A673 (cell line): ENCODE data around the gene SLC38A8.

Experiments used
- EZH2 ChIP-seq: fragments of 200-600 bp; sonication (generic); IDR thresholded peaks from 2 replicates; pipeline ENCODE4 v1.6.1; 2017; ENCODE audit warnings: borderline replicate concordance, low read depth, mild to moderate bottlenecking, mixed read lengths, antibody characterized with exemption, low read length; ENCODE audit not compliant: poor library complexity, severe bottlenecking
- TF ChIP-seq, protein P1 (sequence below): fragments of 300-800, 200-600 bp; sonication (generic); conservative IDR thresholded peaks from 2 replicates; pipeline ENCODE4 v1.5.1; 2017; ENCODE audit warnings: low read depth, mild to moderate bottlenecking, antibody characterized with exemption, low read length, moderate library complexity, mixed read lengths

DNA sequence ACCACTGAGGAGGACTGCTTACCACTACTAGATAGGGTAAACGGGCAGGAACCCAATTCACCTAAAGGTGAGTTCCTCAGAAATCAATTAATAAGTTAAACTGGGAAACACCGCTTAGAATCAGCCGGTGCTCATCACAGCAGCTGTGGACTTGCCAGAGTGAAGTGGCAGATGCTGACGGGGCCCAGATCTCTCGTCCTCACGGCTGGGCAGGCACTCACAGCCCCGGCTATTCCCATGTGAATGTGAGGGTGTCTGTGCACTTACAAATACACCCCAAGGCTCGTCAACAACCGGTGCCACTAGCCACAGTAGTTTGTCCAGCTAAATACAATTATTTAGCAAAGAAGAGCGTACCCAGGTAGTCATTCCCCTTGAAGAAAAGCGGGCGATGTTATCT lies 44.4 kb upstream of the SLC38A8 start:
- TF ChIP-seq, protein P1, sequence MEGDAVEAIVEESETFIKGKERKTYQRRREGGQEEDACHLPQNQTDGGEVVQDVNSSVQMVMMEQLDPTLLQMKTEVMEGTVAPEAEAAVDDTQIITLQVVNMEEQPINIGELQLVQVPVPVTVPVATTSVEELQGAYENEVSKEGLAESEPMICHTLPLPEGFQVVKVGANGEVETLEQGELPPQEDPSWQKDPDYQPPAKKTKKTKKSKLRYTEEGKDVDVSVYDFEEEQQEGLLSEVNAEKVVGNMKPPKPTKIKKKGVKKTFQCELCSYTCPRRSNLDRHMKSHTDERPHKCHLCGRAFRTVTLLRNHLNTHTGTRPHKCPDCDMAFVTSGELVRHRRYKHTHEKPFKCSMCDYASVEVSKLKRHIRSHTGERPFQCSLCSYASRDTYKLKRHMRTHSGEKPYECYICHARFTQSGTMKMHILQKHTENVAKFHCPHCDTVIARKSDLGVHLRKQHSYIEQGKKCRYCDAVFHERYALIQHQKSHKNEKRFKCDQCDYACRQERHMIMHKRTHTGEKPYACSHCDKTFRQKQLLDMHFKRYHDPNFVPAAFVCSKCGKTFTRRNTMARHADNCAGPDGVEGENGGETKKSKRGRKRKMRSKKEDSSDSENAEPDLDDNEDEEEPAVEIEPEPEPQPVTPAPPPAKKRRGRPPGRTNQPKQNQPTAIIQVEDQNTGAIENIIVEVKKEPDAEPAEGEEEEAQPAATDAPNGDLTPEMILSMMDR, result no peak
- TF ChIP-seq EZH2, result no peak
